ENCODE data around the gene SETSIP. TPM values are rescaled to one million over a fixed set of nuclear protein-coding genes. Genes with fewer than 3 reads are reported as not detected.

Gene SETSIP
- total and polyA plus RNA-seq, 2 of the 8 experiments (the other 6 are each of a cell fraction or from before 2014, with no cell fraction given) = 0.14 TPM; not detected in 1

GRCh38 chr1:92045766-92046495, 29.3 kb downstream of the SETSIP start:
- 76% methylated on average over 2 of the region's 2 CpGs; no CpG with 5 or more reads in 1 of the 2 experiments for WGBS, 2 experiments (ENCODE audit: extremely low coverage in 1 of 2, insufficient coverage in 1 of 2, insufficient read length in 1 of 2, insufficient replicate concordance in 2 of 2, low coverage in 1 of 2, low lambda C conversion rate in 2 of 2, missing lambda C conversion rate in 1 of 2)
- Histone ChIP-seq H3K9ac (replicated peaks in 1 of 4; ENCODE audit: extremely low read depth in 1 of 4, low read depth in 3 of 4, low read length in 3 of 4) (no peak overlapping the region), H3K27me3 (replicated peaks in 1 of 4; ENCODE audit: control insufficient read depth in 3 of 4, extremely low read depth in 1 of 4, insufficient read depth in 3 of 4, low read length in 3 of 4) (no peaks in the 10 kb centered on the region), H3K79me2 (ENCODE audit: control insufficient read depth in 1 of 2, insufficient read depth in 2 of 2, low read length in 2 of 2) (no peaks in the 10 kb centered on the region), H3K14ac (ENCODE audit: insufficient read length) (no peak overlapping the region), H2BK120ac (replicated peaks; ENCODE audit: low read depth, low read length) (no peak overlapping the region), H3K4me3 (ENCODE audit: extremely low read depth in 1 of 4, insufficient read depth in 2 of 4, low read depth in 3 of 4, low read length in 4 of 4) (no peak overlapping the region), H4K8ac (ENCODE audit: extremely low read depth, insufficient read depth, low read length) (no peak overlapping the region), H2BK15ac (ENCODE audit: low read length) (no peak overlapping the region), H3K18ac (ENCODE audit: extremely low read depth, low read length) (no peak overlapping the region), H3K79me1 (ENCODE audit: low read depth, low read length) (no peaks in the 10 kb centered on the region), H3K23me2 (ENCODE audit: low read depth, low read length) (no peaks in the 10 kb centered on the region), H2BK12ac (ENCODE audit: low read depth, low read length) (no peak overlapping the region), H3K4me1 (replicated peaks in 1 of 4; ENCODE audit: control insufficient read depth in 3 of 4, insufficient read depth in 4 of 4, low read length in 3 of 4) (no peaks in the 10 kb centered on the region), H2AK5ac (ENCODE audit: low read depth, low read length) (no peak overlapping the region), H2AFZ (ENCODE audit: low read length) (no peak overlapping the region), H2BK5ac (ENCODE audit: low read depth, low read length) (no peak overlapping the region), H3K27ac (ENCODE audit: low read depth, low read length) (no peak overlapping the region), H3K36me3 (ENCODE audit: control insufficient read depth in 2 of 4, insufficient read depth in 4 of 4, low read length in 3 of 4) (no peaks in the 10 kb centered on the region), H2BK20ac (ENCODE audit: low read length) (no peak overlapping the region), H3K56ac (replicated peaks; ENCODE audit: insufficient read length, low read depth, low read length) (no peak overlapping the region), H3K4ac (replicated peaks; ENCODE audit: insufficient read length, low read depth, low read length) (no peak overlapping the region), H4K5ac (ENCODE audit: insufficient read length, low read depth, low read length) (no peak overlapping the region), H3K9me3 (ENCODE audit: insufficient read depth in 2 of 2, low read depth in 1 of 2, low read length in 1 of 2) (no peaks in the 10 kb centered on the region), H3K4me2 (ENCODE audit: insufficient read depth in 1 of 2, low read depth in 2 of 2, low read length in 2 of 2) (no peak overlapping the region), H3K23ac (ENCODE audit: insufficient read length) (no peak overlapping the region), H4K20me1 (replicated peaks in 1 of 2; ENCODE audit: control insufficient read depth in 1 of 2, insufficient read depth in 2 of 2, low read length in 2 of 2) (no peaks in the 10 kb centered on the region), H4K91ac (replicated peaks; ENCODE audit: insufficient read length, low read length) (no peak overlapping the region)
- POLR2A ChIA-PET (ENCODE audit: partially characterized antibody) = no interaction called here
- no peak for FAIRE-seq
- CTCF ChIA-PET (ENCODE audit: partially characterized antibody) = interaction anchor here (1.0 to 1.3 kb wide), 2 partner anchors 20 to 48 kb away, joined by 3 read pairs; no protein-coding TSS in a partner anchor
- no peak for DNase-seq (ENCODE audit: low read depth in 1 of 2, low spot score in 2 of 2)
- no peak for TF ChIP-seq ATF2 (IDR thresholded peaks at IDR 0.05; ENCODE audit: low read length)
- no peak for TF ChIP-seq TBP (IDR thresholded peaks at IDR 0.05; ENCODE audit: low read depth, low read length)
- TF ChIP-seq CREB1 (IDR thresholded peaks at IDR 0.05) = no peak
- TF ChIP-seq SAP30 (IDR thresholded peaks at IDR 0.05; ENCODE audit: insufficient read depth, insufficient replicate concordance, low read length) = no peak
- TF ChIP-seq GABPA (IDR thresholded peaks at IDR 0.05; ENCODE audit: borderline replicate concordance, insufficient read depth, low read length) = no peak
- TF ChIP-seq SRF (IDR thresholded peaks at IDR 0.05; ENCODE audit: low read depth, low read length) = no peak
- TF ChIP-seq TAF7 (optimal IDR thresholded peaks at IDR 0.05; ENCODE audit: borderline replicate concordance, low read depth, low read length) = no peak
- TF ChIP-seq SIN3A (conservative IDR thresholded peaks at IDR 0.05 in 1 of 2, IDR thresholded peaks at IDR 0.05 in 1 of 2; ENCODE audit: low read depth in 1 of 2, low read length in 2 of 2) = no peak

Measured in H1 (cell line).